A204.1 (cell line): ENCODE measurements around the gene SFTPA2.
"Not testable (repeated sequence)": the region's sequence is repeated elsewhere in the genome, so short reads cannot be mapped to it uniquely, and the experiment has no call there.

Experiments
- FAIRE-seq: peaks from 2 replicates; lab custom pipeline; 2012; peaks lifted over from hg19 to GRCh38; lab: Jason Lieb, UNC

Gene SFTPA2

GRCh38 chr10:79560160-79560709 lies at the start of gene SFTPA2:
Gene SFTPA2, minus strand, starts transcription at chr10:79560407. Its CDS starts 924 bp downstream, at chr10:79559483.
- FAIRE-seq = no peak

GRCh38 chr10:79608505-79609375 lies 48.5 kb upstream of the SFTPA2 start:
- no peak for FAIRE-seq

DNA sequence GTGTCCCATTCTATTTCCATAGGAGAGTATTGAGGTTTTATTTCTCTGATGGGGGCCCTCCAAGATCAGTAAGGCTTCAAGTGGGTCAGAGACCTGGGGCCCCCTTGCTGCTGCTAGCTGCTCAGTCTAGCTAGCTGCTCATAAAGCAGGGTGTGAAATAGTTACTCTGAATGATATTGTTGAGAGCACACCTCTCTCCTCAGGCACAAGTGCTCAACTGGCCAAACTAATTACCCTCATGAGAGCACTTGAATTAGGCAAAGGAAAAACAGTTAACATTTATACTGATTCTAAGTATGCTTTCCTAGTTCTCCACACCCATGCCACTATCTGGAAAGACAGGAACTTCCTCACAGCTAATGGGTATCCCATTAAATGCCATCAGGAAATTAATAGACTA lies 45.1 kb upstream of the SFTPA2 start:
- FAIRE-seq = no peak

GRCh38 chr10:79604294-79604693 lies 44.1 kb upstream of the SFTPA2 start:
- no peak for FAIRE-seq

DNA sequence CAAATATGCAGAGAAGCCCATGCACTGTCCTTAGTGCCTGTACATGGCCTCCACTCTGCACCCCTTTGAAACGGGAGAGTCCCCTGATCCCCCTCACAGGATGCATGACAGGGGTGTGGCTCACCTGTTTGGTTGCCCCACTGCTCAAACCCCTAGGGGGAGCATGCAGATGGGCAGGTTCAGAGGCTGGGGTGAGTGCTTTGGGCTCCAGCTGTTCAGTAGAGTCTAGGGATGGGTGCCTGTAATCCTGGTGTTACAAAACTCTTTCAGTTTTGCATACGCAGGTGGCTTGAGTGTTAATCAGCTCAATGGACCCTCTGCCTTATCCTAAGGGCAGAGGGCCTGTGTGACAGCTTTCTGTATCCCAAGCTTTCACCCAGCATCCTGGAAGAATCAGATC lies 42.7 kb upstream of the SFTPA2 start:
- FAIRE-seq = no peak

DNA sequence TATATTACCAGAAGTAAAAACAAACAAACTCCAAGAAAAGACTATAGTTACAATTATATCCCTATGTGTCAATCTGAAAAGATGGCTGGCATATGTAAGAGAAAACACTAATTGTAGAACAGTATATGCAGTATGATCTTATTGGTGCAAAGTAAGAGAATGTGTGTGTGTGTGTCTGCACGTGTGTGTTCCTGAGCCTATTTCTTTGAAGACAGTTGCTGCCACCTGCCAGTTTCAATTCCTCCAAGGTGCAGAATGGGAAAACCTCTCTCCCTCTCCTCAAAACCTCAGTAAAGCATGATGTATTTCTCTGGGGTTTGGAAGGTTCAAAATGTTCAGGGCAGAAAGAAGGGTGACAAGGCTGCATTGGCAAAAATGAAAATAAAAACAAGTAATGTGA lies 41.7 kb upstream of the SFTPA2 start:
- FAIRE-seq = no peak

DNA sequence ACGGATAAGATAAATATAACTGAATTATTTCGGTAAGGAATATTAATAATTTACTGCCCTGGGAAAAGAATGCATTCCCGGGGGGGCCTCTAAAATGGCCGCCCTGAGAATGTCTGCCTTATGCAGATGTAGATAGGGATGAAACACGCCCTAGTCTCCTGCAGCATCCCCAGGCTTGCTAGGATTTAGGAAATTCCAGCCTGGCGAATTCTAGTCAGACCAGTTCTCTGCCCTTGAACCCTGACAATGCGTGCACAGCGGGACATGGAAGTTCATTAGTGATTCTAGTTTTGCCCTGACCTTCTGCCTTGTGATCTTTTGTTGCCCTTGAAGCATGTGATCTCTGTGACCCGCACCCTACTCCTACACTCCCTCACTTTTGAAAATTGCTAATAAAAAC lies 39.4 kb upstream of the SFTPA2 start:
- FAIRE-seq = not testable (repeated sequence)

GRCh38 chr10:79595510-79595909 lies 35.3 kb upstream of the SFTPA2 start:
- no peak for FAIRE-seq

GRCh38 chr10:79594565-79594964 lies 34.4 kb upstream of the SFTPA2 start:
- not testable (repeated sequence) for FAIRE-seq

DNA sequence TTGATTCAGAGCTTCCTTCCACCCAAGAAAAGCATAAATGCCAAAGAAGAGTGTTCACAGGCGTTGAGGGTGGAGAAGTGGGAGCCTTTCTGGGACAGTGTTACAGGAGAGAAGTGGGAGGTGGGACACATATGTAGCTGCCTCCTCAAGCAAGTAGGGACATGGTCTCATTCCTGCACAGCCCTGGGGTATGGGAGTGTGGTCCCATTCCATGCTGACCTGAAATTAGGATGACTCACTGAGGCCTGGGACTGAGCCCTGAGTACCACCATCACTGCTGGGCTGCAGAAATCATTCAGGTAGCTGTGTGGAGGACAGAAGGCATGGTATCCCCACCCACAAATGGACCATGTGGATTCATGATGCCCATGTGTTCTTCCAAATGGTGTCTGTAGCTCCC lies 33.2 kb upstream of the SFTPA2 start:
- FAIRE-seq = no peak

DNA sequence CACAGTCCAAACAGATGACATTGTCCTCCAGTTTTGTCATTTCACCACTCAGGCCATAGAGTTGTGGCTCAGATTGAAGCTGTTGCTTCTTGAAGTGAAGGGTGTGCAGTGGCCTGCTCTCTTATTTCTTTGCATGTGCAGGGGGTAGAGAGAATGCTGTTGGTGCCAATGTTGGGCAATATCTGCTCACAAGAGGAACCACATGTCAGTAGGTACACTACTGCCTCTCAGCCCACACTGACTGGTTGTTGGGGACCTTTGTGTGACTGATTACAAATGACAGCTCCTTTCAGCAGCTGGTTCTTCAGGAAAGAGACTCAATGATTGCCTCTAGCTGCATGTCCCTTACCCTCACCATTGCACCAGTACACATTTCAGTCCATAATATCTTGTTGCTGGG lies 28.6 kb upstream of the SFTPA2 start:
- no peak for FAIRE-seq

DNA sequence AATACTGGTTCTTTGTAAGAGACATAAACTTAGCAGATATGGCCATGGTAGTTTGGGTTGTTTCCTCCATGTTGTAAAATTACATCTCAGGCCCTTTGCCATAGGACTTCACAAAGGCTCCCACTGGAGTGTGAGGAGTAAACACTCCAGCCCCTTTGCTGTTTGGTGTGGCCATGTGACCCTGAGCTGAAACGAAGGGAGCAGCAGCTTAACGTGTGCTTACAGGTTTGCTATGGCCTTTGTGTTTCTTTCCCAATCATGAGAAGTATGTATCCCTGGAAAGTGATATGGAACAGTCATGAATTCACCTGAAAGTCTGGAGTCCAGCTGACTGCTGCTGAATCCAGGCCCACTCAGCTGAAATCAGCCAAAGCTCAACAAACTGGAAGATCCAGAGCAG lies 26.7 kb upstream of the SFTPA2 start:
- FAIRE-seq = no peak

DNA sequence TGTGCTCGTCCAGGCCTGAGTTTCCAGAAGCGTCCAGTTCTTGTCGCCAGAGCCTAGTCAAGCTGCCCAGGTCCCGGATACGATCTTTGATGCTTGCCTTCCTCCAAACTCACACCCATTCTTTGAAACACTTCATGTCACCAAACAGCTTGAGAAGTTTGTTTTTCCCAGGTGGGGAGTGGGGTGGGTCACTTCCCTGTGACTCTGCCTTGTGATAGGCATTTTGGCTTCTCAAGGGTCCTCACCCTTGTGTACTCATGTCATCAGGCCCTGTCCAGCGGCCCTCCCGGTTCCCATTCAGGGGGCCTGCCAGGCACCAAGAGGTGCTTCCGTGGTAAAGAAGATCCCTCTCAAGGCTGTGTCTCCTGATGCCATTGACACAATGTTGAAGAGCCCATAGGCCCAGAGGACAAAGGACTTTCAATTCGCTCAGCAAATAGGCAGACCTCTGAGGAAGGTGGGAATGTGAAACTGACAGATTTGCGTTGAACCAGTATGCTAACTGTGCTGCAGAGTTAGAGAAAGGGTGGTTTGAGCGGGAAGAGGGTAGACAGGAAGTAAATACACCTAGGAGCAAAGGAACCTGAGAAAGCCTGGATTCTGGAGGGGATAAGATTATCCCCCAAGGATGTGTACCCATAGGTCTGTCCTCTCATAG lies 25.8 kb upstream of the SFTPA2 start:
- no peak for FAIRE-seq

- no peak for FAIRE-seq
Observed at GRCh38 chr10:79583488-79584024, 23.3 kb upstream of the SFTPA2 start.

DNA sequence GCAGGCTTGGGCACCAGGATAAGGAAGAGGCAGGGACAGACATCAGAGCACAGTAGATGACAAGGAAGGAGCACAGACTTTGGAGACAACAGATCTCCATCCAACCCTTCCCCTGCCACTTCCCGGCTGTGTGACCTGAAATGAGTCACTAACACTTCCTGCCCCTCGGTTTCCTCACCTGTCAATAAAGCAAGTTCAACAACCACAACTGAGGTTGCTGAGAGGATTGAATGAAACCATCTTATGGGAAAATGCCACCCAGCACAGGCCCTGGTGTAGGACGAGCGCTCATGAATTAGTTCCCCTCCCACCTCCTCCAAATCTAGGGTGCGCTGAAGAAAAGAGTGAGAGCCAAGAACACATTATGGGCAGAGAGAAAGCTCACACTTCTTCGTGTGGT lies 22.7 kb upstream of the SFTPA2 start:
- not testable (repeated sequence) for FAIRE-seq

DNA sequence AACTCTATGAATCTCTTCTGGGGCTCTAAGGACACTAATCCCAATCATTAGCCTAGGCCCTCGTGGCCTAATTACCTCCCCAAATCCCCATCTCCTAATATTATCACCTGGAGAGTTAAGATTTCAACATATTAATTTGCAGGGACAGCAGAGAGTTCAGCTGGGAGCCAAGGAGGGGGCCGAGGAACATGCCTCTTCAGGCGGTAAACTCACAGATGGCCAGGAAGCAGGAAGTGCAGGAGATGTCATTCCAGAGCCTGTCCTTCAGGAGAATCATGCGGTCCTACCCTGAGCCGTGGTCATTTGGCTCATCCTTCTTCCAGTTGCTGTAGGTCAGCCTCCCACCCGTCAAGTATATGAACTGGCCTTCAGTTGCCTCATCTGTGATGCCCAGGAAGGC lies 21.9 kb upstream of the SFTPA2 start:
- FAIRE-seq = no peak

GRCh38 chr10:79581044-79581443 lies 20.8 kb upstream of the SFTPA2 start:
- FAIRE-seq = no peak

DNA sequence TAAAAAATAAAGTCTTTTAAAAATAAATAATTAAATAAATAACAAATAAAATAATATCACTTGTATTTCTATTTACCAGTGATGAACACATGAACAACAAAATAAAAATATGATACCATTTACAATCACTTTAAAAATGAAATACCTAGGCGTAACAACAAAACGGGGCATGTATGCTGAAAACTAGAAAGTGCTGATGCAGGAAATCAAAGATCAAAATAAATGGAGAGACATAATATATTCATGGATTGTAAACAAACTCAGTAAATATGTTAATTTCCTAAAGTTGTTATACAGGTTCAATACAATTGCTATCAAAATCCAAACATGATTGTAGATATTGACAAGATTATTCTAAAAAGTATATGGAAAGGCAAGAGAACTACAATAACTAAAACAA lies 19.2 kb upstream of the SFTPA2 start:
- peak; percentile 80 for FAIRE-seq

DNA sequence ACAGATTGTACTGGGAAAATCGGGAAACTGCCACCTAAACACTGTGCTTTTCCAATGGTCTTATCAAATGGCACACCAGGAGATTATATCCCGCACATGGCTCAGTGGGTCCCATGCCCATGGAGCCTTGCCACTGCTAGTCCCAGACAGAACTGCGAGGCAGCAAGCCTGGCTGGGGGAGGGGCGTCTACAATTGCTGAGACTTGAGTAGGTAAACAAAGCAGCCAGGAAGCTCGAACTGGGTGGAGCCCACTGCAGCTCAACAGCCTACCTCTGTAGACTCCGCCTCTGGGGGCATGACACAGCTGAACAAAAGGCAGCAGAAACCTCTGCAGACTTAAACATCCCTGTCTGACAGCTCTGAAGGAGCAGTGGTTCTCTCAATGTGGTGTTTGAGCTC lies 10.4 kb upstream of the SFTPA2 start:
- FAIRE-seq = not testable (repeated sequence)

- FAIRE-seq = no peak
Observed at GRCh38 chr10:79563426-79563825, 3.2 kb upstream of the SFTPA2 start.

DNA sequence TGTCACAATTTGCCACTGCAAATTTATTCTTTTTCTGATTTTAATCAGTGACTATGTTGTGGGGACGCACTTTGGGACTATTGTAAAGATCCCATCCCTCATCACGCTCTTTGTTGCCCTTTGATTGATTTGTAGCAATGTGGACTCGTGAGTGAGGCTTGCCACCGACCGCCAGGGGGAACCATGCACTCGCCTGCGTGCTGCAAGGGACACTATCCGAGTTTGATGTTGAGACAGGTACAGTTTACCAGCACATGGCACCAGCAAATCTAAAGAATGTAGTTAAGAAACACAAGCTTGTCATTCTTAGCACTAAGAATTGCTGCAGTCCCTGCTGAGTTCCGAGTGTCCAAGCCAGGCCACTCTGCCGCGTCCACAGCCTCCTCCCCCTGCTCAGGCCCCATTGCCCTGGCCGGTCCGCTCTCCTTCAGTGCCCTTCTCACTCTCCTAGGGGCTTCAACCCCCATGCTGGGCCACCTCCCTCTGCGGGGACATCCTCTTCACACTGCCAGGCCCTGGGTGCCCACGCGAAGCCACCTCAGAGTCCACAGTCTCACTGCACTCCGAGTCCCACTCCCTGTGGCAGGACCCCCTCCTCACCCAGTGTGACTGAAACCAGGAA lies 2.0 kb upstream of the SFTPA2 start:
- FAIRE-seq = no peak

DNA sequence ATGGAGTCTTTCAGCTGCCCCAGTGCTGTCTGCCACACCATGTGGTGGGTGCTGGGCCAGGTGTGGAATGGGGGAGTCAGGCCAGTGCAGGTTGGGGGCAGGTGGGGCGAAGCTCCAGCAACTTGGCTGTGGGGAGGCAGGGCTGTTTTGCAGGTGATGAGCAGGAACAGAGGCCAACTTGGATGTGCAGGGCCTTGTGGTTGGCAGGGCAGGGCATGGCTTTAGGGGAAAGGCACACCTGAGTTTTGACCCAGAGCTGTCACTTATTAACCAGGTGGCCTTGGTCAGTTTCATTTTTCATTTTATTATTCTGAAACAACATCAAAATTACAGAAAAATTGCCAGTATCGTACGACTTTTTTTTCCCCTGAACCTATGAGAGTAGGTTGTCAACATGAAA lies 1.1 kb upstream of the SFTPA2 start:
- FAIRE-seq = no peak

- FAIRE-seq = no peak
Observed at GRCh38 chr10:79559726-79560125, 481 bp downstream of the SFTPA2 start.
